B cell (primary cell): ENCODE results near the gene ATRIP. TPM values are rescaled to one million over a fixed set of nuclear protein-coding genes. Genes with fewer than 3 reads are reported as not detected.

Experiments used
- ATAC-seq: fragments of 200-7000 bp; cut with Tn5 transposase; one replicate; pipeline ENCODE4 v1.10.0; 2021; ENCODE audit warnings: low read depth, mild to moderate bottlenecking, moderate number of reproducible peaks, moderate library complexity
- CTCF ChIA-PET: fragments of 350-600 bp; sonication (Branson Sonifier 250); formaldehyde crosslinking; loops from one replicate; lab custom pipeline; 2021; ENCODE audit warnings: antibody characterized with exemption, inconsistent platforms; lab: Charles Lee
- POLR2A ChIA-PET: fragments of 350-600 bp; sonication (Branson Sonifier 250); formaldehyde crosslinking; loops from one replicate; lab custom pipeline; 2021; ENCODE audit warnings: antibody characterized with exemption; lab: Charles Lee
- DNase-seq: peaks from one replicate; pipeline ENCODE4 v3.0.0; 2013
- H2AFZ ChIP-seq: 2 replicates; pipeline ENCODE4 v1.6.1; 2012; ENCODE audit warnings: mild to moderate bottlenecking, low read depth, low read length; ENCODE audit not compliant: insufficient read depth, poor library complexity, severe bottlenecking
- H3K27ac ChIP-seq, 2 donors: 1 replicate in 1 of 2; 2 replicates in 1 of 2; pipeline ENCODE4 v1.5.1; 2012 to 2013; ENCODE audit warnings: low read length in 2 of 2, mild to moderate bottlenecking in 2 of 2, moderate library complexity in 1 of 2
- H3K27me3 ChIP-seq, 4 experiments: fragments of 200-600 bp in 1 of 4; sonication (generic) in 1 of 4; replicated peaks in 1 of 4; 1 replicate in 2 of 4; 2 replicates in 2 of 4; pipeline versions ENCODE4 v1.6.1 to v1.7.0; 2013 to 2016; ENCODE audit warnings: low read length in 3 of 4, mild to moderate bottlenecking in 2 of 4, mixed read lengths in 1 of 4, moderate library complexity in 1 of 4; ENCODE audit not compliant: insufficient read depth in 4 of 4, control insufficient read depth in 3 of 4; ENCODE audit errors: control extremely low read depth in 1 of 4
- H3K36me3 ChIP-seq, 2 experiments: replicated peaks in 1 of 2; 1 replicate in 1 of 2; 2 replicates in 1 of 2; pipeline versions ENCODE4 v1.6.1 to v1.7.1; 2013; ENCODE audit warnings: low read length in 1 of 2; ENCODE audit not compliant: insufficient read depth in 2 of 2, control insufficient read depth in 1 of 2; ENCODE audit errors: control extremely low read depth in 1 of 2, extremely low read depth in 1 of 2
- H3K4me1 ChIP-seq, 2 donors: fragments of 200-600 bp in 1 of 2; sonication (generic) in 1 of 2; 1 replicate in 1 of 2; 2 replicates in 1 of 2; pipeline versions ENCODE4 v1.5.1 to v1.6.1; 2013 to 2017; ENCODE audit warnings: low read length in 2 of 2; ENCODE audit not compliant: control insufficient read depth in 2 of 2, insufficient read depth in 2 of 2
- H3K4me2 ChIP-seq: replicated peaks from 2 replicates; pipeline ENCODE3; 2012; ENCODE audit warnings: mild to moderate bottlenecking, low read depth, low read length; ENCODE audit not compliant: poor library complexity, severe bottlenecking
- H3K4me3 ChIP-seq, 5 experiments: fragments of 200-600 bp in 1 of 5; sonication (generic) in 1 of 5; 1 replicate in 3 of 5; 2 replicates in 2 of 5; pipeline versions ENCODE4 v1.5.1 to v1.7.0; 2011 to 2016; ENCODE audit warnings: low read length in 4 of 5, mild to moderate bottlenecking in 4 of 5, low read depth in 2 of 5, control low read depth in 1 of 5, moderate library complexity in 1 of 5; ENCODE audit not compliant: insufficient read depth in 1 of 5; ENCODE audit errors: control extremely low read depth in 1 of 5, extremely low read depth in 1 of 5
- H3K79me2 ChIP-seq: fragments of 200-600 bp; sonication (generic); one replicate; pipeline ENCODE4 v1.6.0; 2016; ENCODE audit warnings: low read length; ENCODE audit not compliant: control insufficient read depth, insufficient read depth
- H3K9ac ChIP-seq: fragments of 200-600 bp; sonication (generic); 2 replicates; pipeline ENCODE4 v1.6.1; 2017; ENCODE audit warnings: mild to moderate bottlenecking, low read length, moderate library complexity
- H3K9me3 ChIP-seq, 3 donors: one replicate each; pipeline versions ENCODE4 v1.6.1 to v1.7.1; 2013; ENCODE audit warnings: low read length in 2 of 3; ENCODE audit not compliant: control insufficient read depth in 2 of 3, insufficient read depth in 1 of 3; ENCODE audit errors: control extremely low read depth in 1 of 3
- H4K20me1 ChIP-seq: 2 replicates; pipeline ENCODE4 v1.6.0; 2012; ENCODE audit warnings: mild to moderate bottlenecking, low read length; ENCODE audit not compliant: insufficient read depth, control insufficient read depth, poor library complexity, severe bottlenecking
- H3K27ac Mint-ChIP-seq: one replicate; pipeline ENCODE4 v1.8.0; 2021; ENCODE audit warnings: mixed read lengths
- H3K27me3 Mint-ChIP-seq: one replicate; pipeline ENCODE4 v1.8.0; 2021; ENCODE audit warnings: mixed read lengths
- H3K4me1 Mint-ChIP-seq: one replicate; pipeline ENCODE4 v1.8.0; 2021; ENCODE audit warnings: mixed read lengths
- H3K4me3 Mint-ChIP-seq: one replicate; pipeline ENCODE4 v1.8.0; 2021; ENCODE audit warnings: mixed read lengths
- H3K9me3 Mint-ChIP-seq: one replicate; pipeline ENCODE4 v1.8.0; 2022; ENCODE audit warnings: mixed read lengths; ENCODE audit not compliant: insufficient read depth
- CTCF ChIP-seq: fragments of 200-600 bp; IDR thresholded peaks from one replicate; pipeline ENCODE4 v1.8.0; 2022; ENCODE audit warnings: antibody characterized with exemption, mild to moderate bottlenecking
- EZH2 ChIP-seq: IDR thresholded peaks from 2 replicates; pipeline ENCODE4 v1.6.1; 2012; ENCODE audit warnings: borderline replicate concordance, low read depth, mild to moderate bottlenecking, moderate library complexity, low read length; ENCODE audit not compliant: insufficient read depth, poor library complexity, severe bottlenecking
- WGBS: methylation state at CpG from one replicate; pipeline ENCODE4 v1.1.5; 2013; ENCODE audit warnings: missing lambda C conversion rate; ENCODE audit not compliant: insufficient coverage; 5-methylcytosine and 5-hydroxymethylcytosine counted together
- intact Hi-C: fragments of 100-400 bp; cut with micrococcal nuclease; formaldehyde crosslinking; loops from one replicate; pipeline ENCODE4 v1.10.0; 2022
- polyA plus RNA-seq: library from polyadenylated mRNA; depleted of rRNA; stranded (reverse); fragments of >200 nt; gene quantifications from 2 replicates; pipeline ENCODE4 v1.2.3, GENCODE V29; 2012
- total RNA-seq, 2 donors: library from RNA; stranded (reverse); fragments of 120-200 nt in 1 of 2; gene quantifications; 1 replicate in 1 of 2; 2 replicates in 1 of 2; pipeline versions ENCODE4 v1.2.3 to v1.2.4, GENCODE V29; 2013 to 2022

The ATRIP gene
- total and polyA plus RNA-seq, 2 donors (not counting 1 experiment from before 2014, with no cell fraction given) = 10.5 to 11.6 TPM

GRCh38 chr3:48445277-48445882, 1.2 kb upstream of the ATRIP start:
- peaks cover 0 to 30% of the 10 kb centered on the region in 2 experiments for H3K36me3 ChIP-seq
- H3K9me3 Mint-ChIP-seq = no peaks in the 10 kb centered on the region
- DNase-seq (no peak), ATAC-seq (no peak)
- peak overlapping the region; percentile 91 for H3K4me3 Mint-ChIP-seq
- H3K4me3 ChIP-seq = no peak overlapping the region
- H4K20me1 ChIP-seq = peaks cover 12% of the 10 kb centered on the region
- H3K4me2 ChIP-seq = peak overlapping the region; percentile 75
- H3K27me3 Mint-ChIP-seq = no peaks in the 10 kb centered on the region
- ChIA-PET CTCF (interaction anchor here (0.7 to 12.1 kb wide), 9 partner anchors 11 to 172 kb away, joined by 3 to 116 read pairs (median 7); partner anchors contain the start of gene PLXNB1), POLR2A (interaction anchor here (2.0 kb wide), 1 partner anchor 21 kb away, joined by 12 read pairs; a partner anchor contains a TSS)
- H3K79me2 ChIP-seq = peaks cover 45% of the 10 kb centered on the region
- H2AFZ ChIP-seq = no peak overlapping the region
- H3K27ac ChIP-seq = peak overlapping the region in 1 of 2 donors; percentile 69
- intact Hi-C loops = loop anchor here (5.0 to 10.0 kb wide), 2 partner anchors 141 to 358 kb away; partner anchors contain the start of gene NME6
- TF ChIP-seq EZH2 = no peak
- no peak for TF ChIP-seq CTCF
- H3K4me1 ChIP-seq = peaks cover 25 to 38% of the 10 kb centered on the region in 2 donors
- H3K9me3 ChIP-seq = no peaks in the 10 kb centered on the region
- H3K9ac ChIP-seq = no peak overlapping the region
- H3K27ac Mint-ChIP-seq = peak overlapping the region; percentile 91
- WGBS = 94% methylated on average over 3 of the region's 6 CpGs
- peaks cover 46% of the 10 kb centered on the region for H3K4me1 Mint-ChIP-seq
- no peaks in the 10 kb centered on the region for H3K27me3 ChIP-seq

- Histone ChIP-seq H3K36me3 (peaks cover 0 to 32% of the 10 kb centered on the region in 2 experiments), H3K4me1 (peaks cover 25 to 33% of the 10 kb centered on the region in 2 donors), H3K27me3 (no peaks in the 10 kb centered on the region), H3K27ac (peak overlapping the region; percentile 33 to 69), H3K9ac (peak overlapping the region; percentile 76), H4K20me1 (peaks cover 12% of the 10 kb centered on the region), H3K79me2 (peaks cover 38% of the 10 kb centered on the region), H3K4me2 (peak overlapping the region; percentile 75), H3K9me3 (no peaks in the 10 kb centered on the region), H2AFZ (peak overlapping the region; percentile 84), H3K4me3 (peak overlapping the region; percentile 36 to 82 (median 73))
- ChIA-PET POLR2A (interaction anchor here (0.8 to 2.0 kb wide), 2 partner anchors 20 to 31 kb away, joined by 3 to 12 read pairs; a partner anchor contains a TSS), CTCF (interaction anchor here (0.6 to 12.1 kb wide), 8 partner anchors 11 to 408 kb away, joined by 3 to 116 read pairs (median 8); a partner anchor contains a TSS)
- WGBS = 28% methylated on average over 4 of the region's 6 CpGs
- Mint-ChIP-seq H3K27me3 (no peaks in the 10 kb centered on the region), H3K9me3 (no peaks in the 10 kb centered on the region), H3K4me3 (peak overlapping the region; percentile 91), H3K27ac (peak overlapping the region; percentile 91), H3K4me1 (peaks cover 41% of the 10 kb centered on the region)
- intact Hi-C loops = loop anchor here (1.0 to 10.0 kb wide), 5 partner anchors 20 to 359 kb away; partner anchors contain the start of gene NME6
- DNase-seq (no peak), ATAC-seq (no peak)
- no peak for TF ChIP-seq EZH2
- no peak for TF ChIP-seq CTCF
Observed at GRCh38 chr3:48446043-48446424, 503 bp upstream of the ATRIP start.
